ENCODE results near the gene ARHGAP22. TPM values are rescaled to one million over a fixed set of nuclear protein-coding genes. Genes with fewer than 3 reads are reported as not detected.

ARHGAP22 gene
- total RNA-seq, 4 donors from 2014 or later: 7.7 to 16.5 (median 14.3) TPM

GRCh38 chr10:48555310-48556042, 49.4 kb downstream of the ARHGAP22 start:
- peaks cover 0 to 8% (median 0%) of the 10 kb centered on the region in 4 donors for H3K4me1 ChIP-seq
- DNase-seq (ENCODE audit: low spot score in 2 of 2): no peak
- no peaks in the 10 kb centered on the region for H3K36me3 ChIP-seq
- TF ChIP-seq POLR2A (IDR thresholded peaks at IDR 0.05) (no peak), EP300 (IDR thresholded peaks at IDR 0.05) (no peak), CTCF (IDR thresholded peaks at IDR 0.05) (no peak)
- no peak overlapping the region for H3K27ac ChIP-seq
- H3K27me3 ChIP-seq: no peaks in the 10 kb centered on the region
- 82 to 92% methylated on average over 9 of the region's 9 CpGs for WGBS, 2 donors
- H3K4me3 ChIP-seq: no peak overlapping the region
- no peaks in the 10 kb centered on the region for H3K9me3 ChIP-seq

- Histone ChIP-seq H3K4me3 (no peak overlapping the region), H3K4me1 (peaks cover 0 to 8% (median 0%) of the 10 kb centered on the region in 4 donors), H3K9me3 (no peaks in the 10 kb centered on the region), H3K36me3 (no peaks in the 10 kb centered on the region), H3K27ac (no peak overlapping the region), H3K27me3 (no peaks in the 10 kb centered on the region)
- WGBS, 2 donors: 43 to 53% methylated on average over 3 of the region's 3 CpGs
- no peak for TF ChIP-seq POLR2A (IDR thresholded peaks at IDR 0.05)
- no peak for TF ChIP-seq CTCF (IDR thresholded peaks at IDR 0.05)
- TF ChIP-seq EP300 (IDR thresholded peaks at IDR 0.05): no peak
- DNase-seq (ENCODE audit: low spot score in 2 of 2): no peak
These were observed 50.2 kb downstream of the ARHGAP22 start for GRCh38 chr10:48554656-48555055.

- Histone ChIP-seq H3K27me3 (no peaks in the 10 kb centered on the region), H3K4me1 (peaks cover 0 to 8% (median 0%) of the 10 kb centered on the region in 4 donors), H3K9me3 (no peaks in the 10 kb centered on the region), H3K4me3 (no peak overlapping the region), H3K27ac (no peak overlapping the region), H3K36me3 (no peaks in the 10 kb centered on the region)
- no peak for TF ChIP-seq EP300 (IDR thresholded peaks at IDR 0.05)
- no peak for TF ChIP-seq POLR2A (IDR thresholded peaks at IDR 0.05)
- TF ChIP-seq CTCF (IDR thresholded peaks at IDR 0.05): no peak
- DNase-seq (ENCODE audit: low spot score in 2 of 2): no peak
- WGBS, 2 donors: 80 to 83% methylated on average over 2 to 3 of the region's 3 CpGs
These were observed 50.6 kb downstream of the ARHGAP22 start for GRCh38 chr10:48554246-48554645.

GRCh38 chr10:48552946-48553564, 51.8 kb downstream of the ARHGAP22 start:
- Histone ChIP-seq H3K36me3 (no peaks in the 10 kb centered on the region), H3K4me3 (no peak overlapping the region), H3K27me3 (no peaks in the 10 kb centered on the region), H3K9me3 (no peaks in the 10 kb centered on the region), H3K4me1 (peaks cover 0 to 8% (median 0%) of the 10 kb centered on the region in 4 donors), H3K27ac (no peak overlapping the region)
- no peak for DNase-seq (ENCODE audit: low spot score in 2 of 2)
- TF ChIP-seq CTCF (IDR thresholded peaks at IDR 0.05): no peak
- no peak for TF ChIP-seq EP300 (IDR thresholded peaks at IDR 0.05)
- no peak for TF ChIP-seq POLR2A (IDR thresholded peaks at IDR 0.05)
- 79 to 93% methylated on average over 9 to 10 of the region's 13 CpGs for WGBS, 2 donors

Measured in tibial nerve (tissue), 4 donors.